Liver (tissue), 9 donors: ENCODE results near the gene MFSD6. TPM values are rescaled to one million over a fixed set of nuclear protein-coding genes. Genes with fewer than 3 reads are reported as not detected.

Experiments used
- DNase-seq: peaks from one replicate; pipeline ENCODE4 v3.0.0-alpha.2; 2017; ENCODE audit warnings: low spot score
- H3K27ac ChIP-seq, 2 donors: one replicate each; pipeline ENCODE4 v1.7.0; 2013; ENCODE audit warnings: inconsistent platforms in 2 of 2, low read length in 2 of 2, control low read depth in 1 of 2, low read depth in 1 of 2, mild to moderate bottlenecking in 1 of 2
- H3K27me3 ChIP-seq, 4 donors: one replicate each; pipeline versions ENCODE4 v1.6.1 to v1.7.0; 2013; ENCODE audit warnings: low read length in 3 of 4, inconsistent platforms in 1 of 4, mild to moderate bottlenecking in 1 of 4, moderate library complexity in 1 of 4; ENCODE audit not compliant: control insufficient read depth in 4 of 4, insufficient read depth in 4 of 4
- H3K36me3 ChIP-seq, 4 donors: one replicate each; pipeline versions ENCODE4 v1.6.1 to v1.7.0; 2013; ENCODE audit warnings: low read length in 3 of 4, mild to moderate bottlenecking in 3 of 4, low read depth in 1 of 4, moderate library complexity in 1 of 4; ENCODE audit not compliant: control insufficient read depth in 4 of 4, insufficient read depth in 3 of 4
- H3K4me1 ChIP-seq, 4 donors: one replicate each; pipeline versions ENCODE4 v1.6.1 to v1.7.0; 2013; ENCODE audit warnings: low read length in 3 of 4, mild to moderate bottlenecking in 3 of 4, moderate library complexity in 1 of 4; ENCODE audit not compliant: control insufficient read depth in 4 of 4, insufficient read depth in 4 of 4
- H3K4me3 ChIP-seq, 3 donors: one replicate each; pipeline versions ENCODE4 v1.6.1 to v1.7.0; 2013; ENCODE audit warnings: low read length in 3 of 3, control low read depth in 1 of 3, low read depth in 1 of 3, mild to moderate bottlenecking in 1 of 3
- H3K9ac ChIP-seq, 2 donors: one replicate each; pipeline ENCODE4 v1.7.0; 2013; ENCODE audit warnings: low read length in 2 of 2, mild to moderate bottlenecking in 2 of 2, moderate library complexity in 2 of 2, control low read depth in 1 of 2, low read depth in 1 of 2
- H3K9me3 ChIP-seq, 4 donors: one replicate each; pipeline versions ENCODE4 v1.6.1 to v1.7.0; 2013; ENCODE audit warnings: low read length in 3 of 4; ENCODE audit not compliant: control insufficient read depth in 4 of 4
- EGR1 ChIP-seq, 2 donors: IDR thresholded peaks; 2 replicates each; pipeline ENCODE4 v1.6.1; 2016 to 2018; ENCODE audit warnings: antibody characterized with exemption in 2 of 2, low read depth in 2 of 2
- FOXA1 ChIP-seq: IDR thresholded peaks from 2 replicates; pipeline ENCODE4 v1.6.1; 2016; ENCODE audit warnings: antibody characterized with exemption
- FOXA2 ChIP-seq: IDR thresholded peaks from 2 replicates; pipeline ENCODE4 v1.6.1; 2016; ENCODE audit warnings: antibody characterized with exemption
- GABPA ChIP-seq, 2 donors: IDR thresholded peaks in 1 of 2; conservative IDR thresholded peaks in 1 of 2; 2 replicates each; pipeline ENCODE4 v1.6.1; 2016; ENCODE audit warnings: antibody characterized with exemption in 2 of 2, mild to moderate bottlenecking in 1 of 2, moderate library complexity in 1 of 2
- HNF4A ChIP-seq, 2 donors: conservative IDR thresholded peaks; 2 replicates each; pipeline ENCODE4 v1.6.1; 2016; ENCODE audit warnings: antibody characterized with exemption in 2 of 2, mild to moderate bottlenecking in 2 of 2
- HNF4G ChIP-seq: IDR thresholded peaks from 2 replicates; pipeline ENCODE4 v1.6.1; 2016; ENCODE audit warnings: antibody characterized with exemption
- JUND ChIP-seq, 2 donors: IDR thresholded peaks; 2 replicates each; pipeline ENCODE4 v1.6.1; 2016; ENCODE audit warnings: antibody characterized with exemption in 2 of 2
- NR2F2 ChIP-seq: IDR thresholded peaks from 2 replicates; pipeline ENCODE4 v1.6.1; 2016; ENCODE audit warnings: antibody characterized with exemption
- RAD21 ChIP-seq, 2 donors: IDR thresholded peaks; 2 replicates each; pipeline ENCODE4 v1.6.1; 2016; ENCODE audit warnings: antibody characterized with exemption in 2 of 2, mild to moderate bottlenecking in 2 of 2
- RXRA ChIP-seq, 2 donors: IDR thresholded peaks; 2 replicates each; pipeline ENCODE4 v1.6.1; 2017 to 2018; ENCODE audit warnings: antibody characterized with exemption in 2 of 2, mild to moderate bottlenecking in 1 of 2
- SP1 ChIP-seq: IDR thresholded peaks from 2 replicates; pipeline ENCODE4 v1.6.1; 2018; ENCODE audit warnings: antibody characterized with exemption, mild to moderate bottlenecking
- TAF1 ChIP-seq: conservative IDR thresholded peaks from 2 replicates; pipeline ENCODE4 v1.6.1; 2016; ENCODE audit warnings: antibody characterized with exemption, mild to moderate bottlenecking
- ZBTB33 ChIP-seq: IDR thresholded peaks from 2 replicates; pipeline ENCODE4 v1.6.1; 2016; ENCODE audit warnings: antibody characterized with exemption
- WGBS: extraction: QIAGEN DNeasy Blood & Tissue Kit; methylation state at CpG from one replicate; pipeline ENCODE4 v1.1.7; 2013; 5-methylcytosine and 5-hydroxymethylcytosine counted together
- polyA plus RNA-seq, 2 donors: library from polyadenylated mRNA; stranded (reverse) in 1 of 2; unstranded in 1 of 2; fragments of 200-250 nt in 1 of 2; fragments of >200 nt in 1 of 2; fragmentation: Nextera tagmentation in 1 of 2; extraction: Ambion mirVana in 1 of 2; gene quantifications; one replicate each; pipeline versions ENCODE4 v1.2.1 to v1.2.3, GENCODE V29; 2013 to 2015
- total RNA-seq, 2 donors: library from RNA; depleted of rRNA; stranded (reverse); fragments of >200 nt; gene quantifications; one replicate each; pipeline ENCODE4 v1.2.3, GENCODE V29; 2014
- TF ChIP-seq, protein P1 (sequence below): fragments of 150-350 bp; IDR thresholded peaks from 2 replicates; pipeline ENCODE4 v1.5.1; 2017; ENCODE audit warnings: improper control_type of control experiment, low read depth, low read length; ENCODE audit not compliant: missing input control
- TF ChIP-seq, protein P2 (sequence below): IDR thresholded peaks from 2 replicates; pipeline ENCODE4 v1.6.1; 2016; ENCODE audit warnings: antibody characterized with exemption
- TF ChIP-seq, protein P3 (sequence below): IDR thresholded peaks from 2 replicates; pipeline ENCODE4 v1.6.1; 2016; ENCODE audit warnings: antibody characterized with exemption, mild to moderate bottlenecking
- donor health status: healthy.
- donor health status: healthy.
- donor health status: healthy.
- donor health status: healthy.
- donor health status: healthy.

Gene MFSD6
- total and polyA plus RNA-seq, 4 donors, result 0.83 to 9.5 (median 2.4) TPM

DNA sequence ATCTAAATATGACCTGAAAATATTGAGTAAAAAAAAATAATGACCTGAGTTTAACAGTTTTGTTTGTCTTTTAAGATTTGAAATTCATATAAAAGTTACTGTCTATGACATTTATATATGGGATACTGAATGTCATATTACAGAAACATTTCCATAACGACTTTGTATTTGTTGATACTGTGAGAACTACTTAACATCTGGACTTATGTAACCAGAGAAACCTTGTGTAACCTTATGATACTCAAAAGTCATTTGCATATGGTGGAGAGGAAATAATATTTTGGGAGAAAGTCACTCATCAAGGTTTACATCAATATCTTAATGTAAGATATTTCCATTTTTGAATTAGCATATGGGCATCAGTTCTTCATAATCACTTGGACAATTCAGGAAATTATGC is 12.6 kb downstream of the MFSD6 start:
- Histone ChIP-seq H3K27me3 (no peaks in the 10 kb centered on the region), H3K36me3 (no peaks in the 10 kb centered on the region), H3K4me1 (no peaks in the 10 kb centered on the region), H3K27ac (no peak overlapping the region), H3K9me3 (no peaks in the 10 kb centered on the region), H3K9ac (no peak overlapping the region), H3K4me3 (no peak overlapping the region)
- no peak for DNase-seq
- WGBS, result 54% methylated on average over 1 of the region's 1 CpG
- TF ChIP-seq JUND (IDR thresholded peaks at IDR 0.05), result no peak
- no peak for TF ChIP-seq SP1
- TF ChIP-seq, protein P1, sequence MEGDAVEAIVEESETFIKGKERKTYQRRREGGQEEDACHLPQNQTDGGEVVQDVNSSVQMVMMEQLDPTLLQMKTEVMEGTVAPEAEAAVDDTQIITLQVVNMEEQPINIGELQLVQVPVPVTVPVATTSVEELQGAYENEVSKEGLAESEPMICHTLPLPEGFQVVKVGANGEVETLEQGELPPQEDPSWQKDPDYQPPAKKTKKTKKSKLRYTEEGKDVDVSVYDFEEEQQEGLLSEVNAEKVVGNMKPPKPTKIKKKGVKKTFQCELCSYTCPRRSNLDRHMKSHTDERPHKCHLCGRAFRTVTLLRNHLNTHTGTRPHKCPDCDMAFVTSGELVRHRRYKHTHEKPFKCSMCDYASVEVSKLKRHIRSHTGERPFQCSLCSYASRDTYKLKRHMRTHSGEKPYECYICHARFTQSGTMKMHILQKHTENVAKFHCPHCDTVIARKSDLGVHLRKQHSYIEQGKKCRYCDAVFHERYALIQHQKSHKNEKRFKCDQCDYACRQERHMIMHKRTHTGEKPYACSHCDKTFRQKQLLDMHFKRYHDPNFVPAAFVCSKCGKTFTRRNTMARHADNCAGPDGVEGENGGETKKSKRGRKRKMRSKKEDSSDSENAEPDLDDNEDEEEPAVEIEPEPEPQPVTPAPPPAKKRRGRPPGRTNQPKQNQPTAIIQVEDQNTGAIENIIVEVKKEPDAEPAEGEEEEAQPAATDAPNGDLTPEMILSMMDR, result no peak
- no peak for TF ChIP-seq GABPA (IDR thresholded peaks at IDR 0.05 in 1 of 2, conservative IDR thresholded peaks at IDR 0.05 in 1 of 2)
- TF ChIP-seq, protein P2, sequence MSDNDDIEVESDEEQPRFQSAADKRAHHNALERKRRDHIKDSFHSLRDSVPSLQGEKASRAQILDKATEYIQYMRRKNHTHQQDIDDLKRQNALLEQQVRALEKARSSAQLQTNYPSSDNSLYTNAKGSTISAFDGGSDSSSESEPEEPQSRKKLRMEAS, result no peak
- TF ChIP-seq, protein P3, sequence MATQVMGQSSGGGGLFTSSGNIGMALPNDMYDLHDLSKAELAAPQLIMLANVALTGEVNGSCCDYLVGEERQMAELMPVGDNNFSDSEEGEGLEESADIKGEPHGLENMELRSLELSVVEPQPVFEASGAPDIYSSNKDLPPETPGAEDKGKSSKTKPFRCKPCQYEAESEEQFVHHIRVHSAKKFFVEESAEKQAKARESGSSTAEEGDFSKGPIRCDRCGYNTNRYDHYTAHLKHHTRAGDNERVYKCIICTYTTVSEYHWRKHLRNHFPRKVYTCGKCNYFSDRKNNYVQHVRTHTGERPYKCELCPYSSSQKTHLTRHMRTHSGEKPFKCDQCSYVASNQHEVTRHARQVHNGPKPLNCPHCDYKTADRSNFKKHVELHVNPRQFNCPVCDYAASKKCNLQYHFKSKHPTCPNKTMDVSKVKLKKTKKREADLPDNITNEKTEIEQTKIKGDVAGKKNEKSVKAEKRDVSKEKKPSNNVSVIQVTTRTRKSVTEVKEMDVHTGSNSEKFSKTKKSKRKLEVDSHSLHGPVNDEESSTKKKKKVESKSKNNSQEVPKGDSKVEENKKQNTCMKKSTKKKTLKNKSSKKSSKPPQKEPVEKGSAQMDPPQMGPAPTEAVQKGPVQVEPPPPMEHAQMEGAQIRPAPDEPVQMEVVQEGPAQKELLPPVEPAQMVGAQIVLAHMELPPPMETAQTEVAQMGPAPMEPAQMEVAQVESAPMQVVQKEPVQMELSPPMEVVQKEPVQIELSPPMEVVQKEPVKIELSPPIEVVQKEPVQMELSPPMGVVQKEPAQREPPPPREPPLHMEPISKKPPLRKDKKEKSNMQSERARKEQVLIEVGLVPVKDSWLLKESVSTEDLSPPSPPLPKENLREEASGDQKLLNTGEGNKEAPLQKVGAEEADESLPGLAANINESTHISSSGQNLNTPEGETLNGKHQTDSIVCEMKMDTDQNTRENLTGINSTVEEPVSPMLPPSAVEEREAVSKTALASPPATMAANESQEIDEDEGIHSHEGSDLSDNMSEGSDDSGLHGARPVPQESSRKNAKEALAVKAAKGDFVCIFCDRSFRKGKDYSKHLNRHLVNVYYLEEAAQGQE, result no peak
- TF ChIP-seq HNF4G, result no peak
- TF ChIP-seq FOXA1, result no peak
- TF ChIP-seq NR2F2, result no peak
- no peak for TF ChIP-seq EGR1 (IDR thresholded peaks at IDR 0.05; ENCODE audit: low read depth in 2 of 2)
- TF ChIP-seq HNF4A (conservative IDR thresholded peaks at IDR 0.05), result no peak
- no peak for TF ChIP-seq TAF1
- TF ChIP-seq RAD21 (IDR thresholded peaks at IDR 0.05), result no peak
- TF ChIP-seq RXRA (IDR thresholded peaks at IDR 0.05), result no peak

DNA sequence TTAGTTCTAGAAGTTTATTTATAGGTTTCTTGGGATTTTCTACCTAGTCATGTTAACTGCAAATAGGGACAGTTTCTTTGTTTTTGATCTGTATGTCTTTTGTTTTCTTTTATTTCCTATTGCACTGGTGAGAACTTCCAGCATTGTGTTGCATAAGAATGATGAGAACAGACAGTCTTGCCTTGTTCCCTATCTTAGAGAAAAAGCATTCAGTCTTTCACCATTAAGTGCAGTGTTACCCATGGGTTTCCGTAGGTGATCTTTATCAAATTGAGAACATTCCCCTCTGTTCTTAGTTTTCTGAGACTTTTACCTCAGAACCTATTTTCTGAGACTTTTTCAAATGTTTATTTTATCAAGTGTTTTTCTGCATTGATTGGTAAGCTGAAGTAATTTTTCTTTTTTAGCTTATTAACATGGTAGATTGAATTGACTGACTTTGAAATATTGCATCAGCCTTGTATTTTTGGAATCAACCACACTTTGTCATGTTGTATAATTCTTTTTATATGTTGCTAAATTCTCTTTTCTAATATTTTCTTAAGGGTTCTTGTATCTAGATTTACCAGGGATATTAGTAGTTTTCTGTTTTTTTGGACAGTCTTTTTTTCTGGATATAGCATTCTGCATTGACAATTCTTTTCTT is 17.2 kb downstream of the MFSD6 start:
- Histone ChIP-seq H3K4me3 (no peak overlapping the region), H3K4me1 (no peaks in the 10 kb centered on the region), H3K9ac (no peak overlapping the region), H3K27ac (no peak overlapping the region), H3K27me3 (no peaks in the 10 kb centered on the region), H3K36me3 (no peaks in the 10 kb centered on the region), H3K9me3 (no peaks in the 10 kb centered on the region)
- DNase-seq, result no peak
- TF ChIP-seq RAD21 (IDR thresholded peaks at IDR 0.05) (no peak), GABPA (IDR thresholded peaks at IDR 0.05 in 1 of 2, conservative IDR thresholded peaks at IDR 0.05 in 1 of 2) (no peak), FOXA1 (no peak), RXRA (IDR thresholded peaks at IDR 0.05) (no peak), ZBTB33 (no peak), SP1 (no peak), FOXA2 (no peak), NR2F2 (no peak)
- TF ChIP-seq, protein P1, result no peak
- 90% methylated on average over 1 of the region's 1 CpG for WGBS
